Left cardiac atrium (tissue), 4 donors: ENCODE measurements around the gene SSC4D. TPM values are rescaled to one million over a fixed set of nuclear protein-coding genes. Genes with fewer than 3 reads are reported as not detected.
"Not testable (repeated sequence)": the region's sequence is repeated elsewhere in the genome, so short reads cannot be mapped to it uniquely, and the experiment has no call there.

Experiments
- ATAC-seq, 2 donors: fragments of 200-7000 bp; cut with Tn5 transposase; one replicate each; pipeline ENCODE4 v1.9.1; 2020; ENCODE audit warnings: mild to moderate bottlenecking in 2 of 2, moderate library complexity in 2 of 2
- DNase-seq: peaks from one replicate; pipeline ENCODE4 v3.0.0-alpha.2; 2020
- intact Hi-C, 2 donors: fragments of 100-400 bp; cut with DNase I; formaldehyde crosslinking; loops; one replicate each; pipeline versions ENCODE4 v1.14.1 to v1.15.1; 2022 to 2023
- total RNA-seq, 2 donors: library from RNA; stranded (reverse); fragmentation: NEBNext Ultra II Directional; extraction: Animal tissue kit (Norgen Biotek cat#: 25700); gene quantifications; one replicate each; pipeline ENCODE4 v1.2.1, GENCODE V29; 2021
- donor health status: DM: no; HTN: yes; CAD: no.
- donor health status: DM: no; HTN: yes; CAD: no; lungs with severe emphysema.
- donor health status: DM: yes; HTN: yes; CAD: no.
- donor health status: Dilated cardiomyopathy.

Gene SSC4D
- total RNA-seq, 2 donors from 2014 or later = 0.55 to 1.4 TPM

DNA sequence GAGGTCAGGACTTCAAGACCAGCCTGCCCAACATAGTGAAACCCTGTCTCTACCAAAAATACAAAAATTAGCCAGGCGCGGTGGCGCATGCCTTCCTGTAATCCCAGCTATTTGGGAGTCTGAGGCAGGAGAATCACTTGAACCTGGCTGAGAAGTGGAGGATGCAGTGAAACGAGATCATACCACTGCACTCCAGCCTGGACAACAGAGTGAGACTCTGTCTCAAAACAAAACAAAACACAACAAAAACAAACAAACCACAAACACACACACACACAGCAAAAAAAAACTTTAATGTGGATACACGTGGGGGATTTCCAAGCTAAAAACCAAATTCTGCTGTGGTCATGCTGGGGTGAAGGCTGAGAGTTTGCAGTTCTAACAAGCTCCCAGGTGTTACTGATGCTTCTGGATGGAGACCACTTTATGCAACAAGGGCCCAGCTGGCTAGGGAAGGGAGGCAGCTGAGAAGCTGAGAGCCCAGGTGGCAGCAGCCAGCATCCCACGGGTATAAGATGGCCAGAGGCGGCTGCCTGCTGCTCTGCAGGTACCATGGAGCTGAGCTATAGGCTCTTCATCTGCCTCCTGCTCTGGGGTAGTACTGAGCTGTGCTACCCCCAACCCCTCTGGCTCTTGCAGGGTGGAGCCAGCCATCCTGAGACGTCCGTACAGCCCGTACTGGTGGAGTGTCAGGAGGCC lies 15.1 kb upstream of the SSC4D start, which contains the start of gene ZP3:
TSS of gene ZP3 (plus strand) at position 538 of the 699 bp plus-strand sequence. CDS start at position 553, 15 bp downstream.
- intact Hi-C loops = no loop called here
- DNase-seq (no peak), ATAC-seq (no peak)

DNA sequence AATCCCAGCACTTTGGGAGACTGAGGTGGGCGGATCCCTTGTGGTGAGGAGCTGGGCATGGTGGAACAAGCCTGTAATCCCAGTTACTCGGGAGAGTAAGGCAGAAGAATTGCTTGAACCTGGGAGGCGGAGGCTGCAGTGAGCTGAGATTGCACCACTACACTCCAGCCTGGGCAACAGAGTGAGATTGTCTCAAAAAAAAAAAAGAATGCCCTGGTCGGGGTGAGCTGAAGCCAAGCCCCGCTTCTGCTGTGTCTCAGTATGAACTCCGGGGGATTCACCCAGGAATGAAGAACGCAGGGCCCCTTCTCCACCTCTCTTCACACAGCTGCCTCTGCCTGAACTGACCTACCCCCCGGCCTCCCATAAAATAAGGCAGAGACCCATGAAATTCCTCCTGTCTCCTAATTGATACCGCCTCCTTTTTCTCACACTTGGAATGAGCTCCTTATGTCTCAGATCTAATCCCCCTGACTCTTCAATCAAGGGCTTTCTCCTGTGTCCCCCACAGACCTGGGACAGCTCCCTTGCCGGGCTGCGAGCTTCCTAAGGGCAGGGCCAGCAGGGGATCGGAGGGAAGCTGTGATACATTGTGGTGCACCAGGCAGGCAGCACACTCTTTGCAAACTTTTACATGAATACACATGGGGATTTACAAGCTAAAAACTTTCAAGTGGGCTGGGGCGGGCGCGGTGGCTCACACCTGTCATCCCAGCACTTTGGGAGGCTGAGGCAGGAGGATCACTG lies 14.3 kb upstream of the SSC4D start:
- ATAC-seq (no peak), DNase-seq (no peak)
- intact Hi-C loops = no loop called here

DNA sequence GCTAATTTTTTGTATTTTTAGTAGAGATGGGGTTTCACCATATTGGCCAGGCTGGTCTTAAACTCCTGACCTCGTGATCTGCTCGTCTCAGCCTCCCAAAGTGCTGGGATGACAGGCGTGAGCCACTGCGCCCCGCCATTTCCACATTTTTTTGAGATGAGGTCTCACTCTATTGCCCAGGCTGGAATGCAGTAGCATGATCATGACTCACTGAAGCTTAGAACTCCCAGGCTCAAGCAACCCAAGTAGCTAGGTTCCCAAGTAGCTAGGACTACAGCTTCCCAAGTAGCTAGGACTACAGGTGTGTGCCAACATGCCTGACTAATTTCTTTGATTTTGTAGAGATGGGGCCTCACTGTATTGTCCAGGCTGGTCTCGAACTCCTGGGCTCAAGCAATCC lies 11.6 kb upstream of the SSC4D start:
- DNase-seq, intact Hi-C loops: not testable (repeated sequence)
- peak in 1 of 2 donors; percentile 48 for ATAC-seq

DNA sequence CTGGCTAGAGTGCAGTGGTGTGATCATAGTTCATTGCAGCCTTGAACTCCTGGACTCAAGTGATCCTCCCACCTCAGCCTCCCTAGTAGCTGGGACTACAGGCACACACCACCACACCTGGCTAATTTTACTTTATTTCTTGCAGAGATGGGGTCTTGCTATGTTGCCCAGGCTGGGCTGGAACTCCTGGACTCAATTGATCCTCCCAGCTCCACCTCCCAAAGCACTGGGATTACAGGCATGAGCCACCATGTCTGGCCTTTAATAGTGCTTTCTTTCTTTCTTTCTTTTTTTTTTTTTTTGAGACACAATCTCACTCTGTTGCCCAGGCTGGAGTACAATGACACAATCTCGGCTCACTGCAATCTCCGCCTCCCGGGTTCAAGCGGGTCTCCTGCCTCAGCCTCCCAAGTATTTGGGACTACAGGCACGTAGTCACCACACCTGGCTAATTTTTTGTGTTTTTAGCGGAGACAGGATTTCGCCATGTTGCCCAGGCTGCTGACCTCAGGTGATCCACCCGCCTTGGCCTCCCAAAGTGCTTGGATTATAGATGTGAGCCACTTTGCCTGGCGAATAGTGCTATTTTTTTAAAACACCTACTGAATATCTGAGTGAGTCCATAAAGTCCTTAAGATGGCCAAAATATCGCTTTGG lies 8.3 kb upstream of the SSC4D start:
- DNase-seq, intact Hi-C loops, ATAC-seq: not testable (repeated sequence)

DNA sequence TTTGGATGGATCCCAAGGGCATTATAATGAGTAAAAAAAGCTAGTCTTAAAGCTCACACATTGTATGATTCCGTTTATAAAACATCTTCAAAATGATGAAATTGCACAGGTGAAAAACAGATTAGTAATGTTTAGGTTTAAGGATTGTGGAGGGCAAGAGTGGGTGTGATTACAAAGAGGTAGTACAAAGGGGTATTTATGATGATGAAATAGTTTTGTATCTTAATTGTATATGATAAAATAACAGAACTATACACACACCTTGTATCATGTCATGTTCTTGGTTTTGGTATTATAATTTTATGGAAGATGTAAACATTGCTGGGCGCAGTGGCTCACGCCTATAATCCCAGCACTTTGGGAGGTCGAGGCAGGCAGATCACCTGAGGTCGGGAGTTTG lies 2.8 kb upstream of the SSC4D start:
- intact Hi-C loops = no loop called here
- ATAC-seq = no peak

DNA sequence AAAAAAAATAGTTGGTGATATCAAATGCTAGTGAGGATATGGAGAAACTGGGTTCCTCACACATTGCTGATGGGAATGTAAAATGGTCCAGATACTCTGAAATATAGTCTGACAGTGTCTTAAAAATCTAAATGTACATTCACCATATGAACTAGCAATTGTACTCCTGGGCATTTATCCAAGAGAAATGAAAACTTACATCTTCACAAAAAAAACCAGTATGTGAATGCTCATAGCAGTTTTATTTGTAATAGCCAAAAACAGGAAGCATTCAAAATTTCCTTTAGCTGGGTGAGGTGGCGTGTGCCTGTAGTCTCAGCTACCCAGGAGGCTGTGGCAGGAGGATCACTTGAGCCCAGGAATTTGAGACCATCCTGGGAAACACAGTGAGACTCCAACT lies 2.1 kb upstream of the SSC4D start:
- intact Hi-C loops = no loop called here
- DNase-seq (no peak), ATAC-seq (no peak)

More for the DNA sequence above, 2.8 kb upstream of the SSC4D start:
- DNase-seq = no peak

DNA sequence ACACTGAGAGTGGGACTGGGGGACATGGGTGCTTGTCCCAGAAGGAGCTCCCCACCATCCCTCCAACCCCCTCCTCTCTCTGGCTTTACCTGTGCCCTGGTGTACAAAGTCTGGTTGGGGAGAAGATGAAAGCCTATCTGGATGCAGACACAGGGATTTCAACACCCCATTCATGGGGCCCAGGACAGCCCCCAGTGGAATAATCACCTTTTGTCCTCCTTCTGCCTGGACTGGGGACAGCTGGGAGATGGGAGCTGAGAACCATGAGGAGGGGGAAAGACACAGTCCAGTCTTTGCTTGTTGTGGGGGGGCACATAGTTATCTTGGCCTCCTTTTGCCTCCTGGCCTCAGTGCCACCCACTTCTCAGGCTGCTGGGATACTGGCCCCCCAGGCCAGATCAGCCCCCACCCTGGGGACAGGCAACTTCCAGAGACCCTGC lies 1.4 kb downstream of the SSC4D start:
- no peak for DNase-seq

DNA sequence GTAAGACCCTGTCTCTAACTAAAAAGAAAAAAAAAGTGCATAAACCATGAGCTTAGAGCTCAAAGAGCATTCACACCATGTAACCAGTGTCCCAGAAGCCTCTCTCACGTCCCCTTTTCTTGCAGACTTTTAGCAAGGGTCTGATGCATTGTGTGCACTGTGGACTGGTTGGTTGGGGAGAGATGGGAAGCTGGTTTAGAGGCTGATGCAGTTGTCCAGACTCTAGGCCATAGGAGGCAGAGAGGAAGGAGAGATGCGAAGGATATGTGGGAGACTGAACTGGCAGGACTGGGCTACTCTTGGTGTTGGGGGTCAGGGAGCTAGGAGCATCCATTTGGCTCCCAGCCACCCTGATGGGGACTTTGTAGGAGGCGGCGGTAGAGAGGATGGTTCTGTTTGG lies 1.8 kb downstream of the SSC4D start:
- intact Hi-C loops = no loop called here
- ATAC-seq (no peak), DNase-seq (no peak)

More for the DNA sequence above, 1.4 kb downstream of the SSC4D start:
- intact Hi-C loops = no loop called here
- no peak for ATAC-seq

DNA sequence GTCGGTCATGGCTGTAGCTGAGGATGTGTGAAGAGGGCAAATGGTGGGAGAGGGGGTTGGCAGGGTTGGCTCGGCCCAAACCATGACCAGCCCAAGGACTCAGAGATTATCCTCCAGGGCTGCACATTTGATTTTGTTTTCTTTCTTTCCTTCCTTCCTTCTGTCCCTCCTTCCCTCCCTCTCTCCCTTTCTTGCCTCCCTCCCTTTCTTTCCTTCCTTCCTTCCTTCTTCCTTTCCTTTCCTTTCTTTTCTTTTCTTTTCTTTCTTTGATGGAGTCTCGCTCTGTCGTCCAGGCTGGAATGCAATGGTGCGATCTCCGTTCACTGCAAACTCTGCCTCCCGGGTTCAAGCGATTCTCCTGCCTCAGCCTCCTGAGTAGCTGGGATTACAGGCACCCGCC lies 3.8 kb downstream of the SSC4D start:
- intact Hi-C loops = no loop called here
- no peak for DNase-seq
- no peak for ATAC-seq

DNA sequence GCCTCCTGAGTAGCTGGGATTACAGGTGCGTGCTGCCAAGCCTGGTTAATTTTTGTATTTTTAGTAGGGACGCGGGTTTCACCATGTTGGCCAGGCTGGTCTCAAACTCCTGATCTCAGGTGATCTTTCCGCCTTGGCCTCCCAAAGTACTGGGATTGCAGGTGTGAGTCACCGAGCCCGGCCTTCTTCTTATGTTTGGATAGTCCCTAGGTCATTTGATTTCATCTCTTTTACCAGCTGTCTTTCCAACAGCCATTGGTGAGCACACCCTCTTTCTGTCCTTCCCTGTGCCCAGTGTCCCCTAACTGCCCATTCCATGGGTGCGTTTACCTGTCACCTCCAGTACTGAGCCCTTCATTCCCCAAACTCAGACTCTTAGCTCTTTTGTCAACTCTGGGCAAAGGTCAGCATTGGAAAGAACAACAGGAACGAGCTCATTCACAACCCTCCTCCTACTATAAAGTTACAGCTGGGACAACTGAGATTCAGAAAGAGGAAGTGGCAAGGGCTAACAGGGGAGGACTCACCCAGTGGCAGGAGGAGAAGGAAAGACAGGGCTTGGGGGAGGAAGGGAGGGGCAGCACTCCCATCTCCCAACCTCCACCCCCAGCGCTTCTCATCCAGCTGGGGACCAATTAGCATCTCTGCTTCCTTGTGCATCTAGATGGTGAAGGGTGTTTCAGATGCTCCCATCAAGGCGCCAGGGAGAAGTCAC lies 5.6 kb downstream of the SSC4D start:
- ATAC-seq (peak; percentile 50 to 70), DNase-seq (no peak)
- intact Hi-C loops = no loop called here

DNA sequence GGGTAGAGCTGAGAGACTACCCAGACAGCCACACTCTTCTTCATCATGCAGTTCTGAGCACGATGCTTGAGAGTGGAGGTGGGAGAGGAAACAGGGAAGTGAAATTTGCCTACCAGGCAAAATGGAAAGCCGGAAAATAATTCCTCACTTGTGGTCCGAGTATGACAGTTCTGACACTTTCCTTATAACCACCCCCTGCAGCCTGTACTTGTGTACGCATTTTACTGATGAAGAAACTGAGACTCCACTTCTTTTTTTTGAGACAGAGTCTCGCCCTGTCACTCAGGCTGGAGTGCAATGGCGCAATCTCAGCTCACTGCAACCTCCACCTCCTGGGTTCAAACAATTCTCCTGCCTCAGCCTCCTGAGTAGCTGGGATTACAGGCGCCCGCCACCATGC lies 6.4 kb downstream of the SSC4D start:
- intact Hi-C loops, DNase-seq: not testable (repeated sequence)
- peak; percentile 31 to 57 for ATAC-seq

DNA sequence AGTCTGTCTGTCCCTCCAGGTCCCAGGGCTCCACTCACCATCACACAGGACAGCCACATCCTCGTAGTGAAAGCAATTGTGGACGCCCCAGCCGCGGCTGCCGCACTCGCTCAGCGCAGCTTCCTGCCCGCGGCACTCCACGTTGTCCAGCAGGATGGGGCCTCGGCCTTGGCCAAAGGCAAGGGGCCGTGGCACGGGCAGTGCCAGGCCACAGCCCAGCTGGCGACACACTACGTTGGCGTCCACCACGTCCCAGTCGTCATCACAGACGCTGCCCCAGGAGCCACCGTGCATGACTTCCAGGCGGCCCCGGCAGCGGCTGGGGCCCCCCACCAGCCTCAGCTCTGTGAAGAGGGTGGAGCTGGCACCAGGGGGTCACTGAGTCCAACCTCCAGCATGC lies 9.2 kb downstream of the SSC4D start:
- ATAC-seq (no peak), DNase-seq (no peak)
- intact Hi-C loops = no loop called here

DNA sequence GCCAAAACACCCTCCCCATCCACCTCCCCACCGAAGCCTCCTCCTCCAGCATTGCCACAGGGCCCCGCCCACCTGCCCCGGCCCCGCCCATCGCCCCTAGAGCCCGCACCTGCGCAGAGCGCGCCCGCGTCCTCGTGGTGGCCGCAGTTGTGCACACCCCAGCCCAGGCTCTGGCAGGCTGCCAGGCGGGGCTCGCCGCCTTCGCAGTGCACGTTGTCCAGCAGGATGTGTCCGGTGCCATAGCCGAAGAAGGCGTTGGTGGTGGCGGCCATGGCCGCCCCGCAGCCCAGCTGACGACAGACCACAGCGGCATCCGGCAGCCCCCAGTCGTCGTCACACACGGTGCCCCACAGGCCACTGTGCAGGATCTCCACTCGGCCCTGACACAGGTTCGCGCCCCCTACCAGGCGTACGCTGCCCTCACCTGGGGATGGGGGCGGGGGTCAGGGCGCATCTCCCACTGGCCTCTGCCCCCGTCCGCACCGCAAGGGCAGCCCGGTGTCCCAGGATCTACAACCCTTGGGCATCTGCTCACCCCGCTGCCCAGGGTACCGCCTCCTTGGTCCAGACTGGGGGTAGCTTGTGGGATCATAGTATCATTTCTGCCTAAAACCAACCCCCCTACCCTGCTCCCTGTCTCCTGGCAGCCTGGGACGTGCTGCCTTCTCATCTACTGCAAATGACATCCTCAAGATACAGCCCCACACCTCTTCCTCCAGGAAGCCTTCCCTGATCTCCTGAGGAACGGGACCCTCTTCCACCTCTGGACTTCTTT lies 11.9 kb downstream of the SSC4D start:
- intact Hi-C loops = no loop called here
- ATAC-seq (peak; percentile 43 to 71), DNase-seq (peak; percentile 86)

DNA sequence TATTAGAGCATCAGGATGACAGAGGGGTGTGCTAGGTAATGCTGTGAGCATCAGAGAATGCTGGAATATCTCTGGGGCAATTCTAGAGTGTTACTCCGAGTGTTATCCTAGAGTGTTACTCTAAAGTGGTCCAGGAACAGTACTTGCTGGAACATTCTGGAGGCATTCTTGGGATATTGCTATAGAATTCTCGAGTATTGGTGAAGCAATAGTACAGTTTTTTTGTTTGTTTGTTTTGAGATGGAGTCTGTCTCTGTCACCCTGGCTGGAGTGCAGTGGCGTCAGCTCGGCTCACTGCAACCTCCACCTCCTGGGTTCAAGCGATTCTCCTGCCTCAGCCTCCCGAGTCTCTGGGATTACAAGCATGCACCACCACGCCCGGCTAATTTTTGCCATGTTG lies 12.6 kb downstream of the SSC4D start:
- no peak for DNase-seq
- ATAC-seq = no peak
- intact Hi-C loops = no loop called here

DNA sequence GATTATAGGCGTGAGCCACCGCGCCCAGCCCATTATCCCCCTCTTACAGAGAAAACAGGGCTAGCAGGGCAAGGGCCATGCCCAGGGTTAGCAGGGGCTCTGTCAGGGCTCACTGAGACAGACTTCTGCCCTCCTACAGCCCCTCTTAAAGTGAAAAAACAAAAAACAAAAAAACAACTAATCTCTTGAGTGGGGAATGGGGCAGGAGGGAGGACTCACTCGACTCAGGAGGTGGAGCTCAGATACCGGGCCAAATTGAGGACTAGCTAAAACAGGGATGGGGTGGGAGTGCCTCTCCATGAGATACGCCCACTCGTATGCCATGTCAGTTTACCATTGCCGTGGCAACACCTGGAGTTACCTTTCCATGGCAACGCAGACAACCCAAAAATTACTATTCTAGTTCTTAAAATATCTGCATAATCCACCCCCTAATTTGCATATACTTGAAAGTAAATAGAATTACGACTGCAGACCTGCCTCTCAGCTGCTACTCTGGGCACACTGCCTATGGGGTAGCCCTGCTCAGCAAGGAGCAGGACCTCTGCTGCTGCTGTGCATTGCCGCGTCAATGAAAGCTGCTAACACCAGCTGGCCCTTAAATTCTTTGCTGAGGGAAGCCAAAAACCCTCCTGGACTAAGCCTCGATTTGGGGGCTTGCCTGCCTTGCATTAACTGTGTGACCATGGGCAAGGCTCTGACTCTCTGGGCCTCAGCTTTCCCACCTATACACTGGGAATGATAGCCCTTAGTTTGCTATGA lies 13.4 kb downstream of the SSC4D start:
- DNase-seq (no peak), ATAC-seq (no peak)
- intact Hi-C loops = no loop called here

DNA sequence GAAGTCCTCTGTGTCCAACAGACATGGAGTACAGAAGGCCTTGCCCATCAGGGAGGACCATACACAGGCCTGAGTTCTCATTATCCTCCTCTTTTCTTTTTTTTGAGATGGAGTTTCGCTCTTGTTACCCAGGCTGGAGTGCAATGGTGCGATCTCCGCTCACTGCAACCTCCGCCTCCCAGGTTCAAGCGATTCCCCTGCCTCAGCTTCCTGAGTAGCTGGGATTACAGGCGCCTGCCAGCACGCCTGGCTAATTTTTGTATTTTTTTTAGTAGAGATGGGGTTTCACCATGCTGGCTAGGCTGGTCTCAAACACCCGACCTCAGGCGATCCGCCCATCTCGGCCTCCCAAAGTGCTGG lies 13.9 kb downstream of the SSC4D start:
- intact Hi-C loops, ATAC-seq, DNase-seq: not testable (repeated sequence)

DNA sequence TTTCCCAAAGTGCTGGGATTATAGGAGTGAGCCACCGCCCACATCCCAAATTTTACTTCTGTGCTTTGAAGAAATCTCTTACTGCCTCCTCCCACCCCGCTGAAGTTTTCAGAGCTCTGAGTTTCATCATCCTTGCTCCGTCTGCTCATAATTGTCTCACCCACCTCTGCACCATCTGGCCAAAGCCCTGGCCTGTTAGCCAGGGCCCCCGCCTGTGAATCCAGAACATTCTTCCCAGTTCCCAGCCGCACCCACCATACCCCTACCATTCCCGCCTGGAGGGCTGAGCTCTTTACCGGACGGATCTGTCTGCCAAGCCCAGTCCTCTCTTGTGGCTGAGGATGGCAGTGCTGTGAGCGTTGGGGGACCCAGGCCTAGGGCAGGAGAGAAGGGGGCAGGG lies 14.5 kb downstream of the SSC4D start:
- no peak for DNase-seq
- intact Hi-C loops = no loop called here
- no peak for ATAC-seq
